ENCODE measurements around the gene DMXL2. TPM values are rescaled to one million over a fixed set of nuclear protein-coding genes. Genes with fewer than 3 reads are reported as not detected.
"Not testable (repeated sequence)": the region's sequence is repeated elsewhere in the genome, so short reads cannot be mapped to it uniquely, and the experiment has no call there.

The DMXL2 gene
- 1 to 10 TPM; 9.0 to 9.3 TPM for total RNA-seq

GRCh38 chr15:51622604-51623370 lies at the start of gene DMXL2:
TSS of gene DMXL2 (minus strand) at chr15:51622771. CDS start at chr15:51622545, 226 bp downstream.
- Mint-ChIP-seq H3K4me1 (peaks cover 21% of the 10 kb centered on the region), H3K9me3 (no peaks in the 10 kb centered on the region), H3K4me3 (peak within 1 kb of the TSS; percentile 84), H3K27ac (peak within 1 kb of the TSS; percentile 74), H3K36me3 (ENCODE audit: low read depth) (no peaks in the 10 kb centered on the region), H3K27me3 (peaks cover 20% of the 10 kb centered on the region)
- ChIA-PET POLR2A (no interaction called here), CTCF (interaction anchor here (1.3 to 2.5 kb wide), 2 partner anchors 114 to 154 kb away, joined by 3 to 9 read pairs; no protein-coding TSS in a partner anchor)
- peak; percentile 73 for DNase-seq

- H3K36me3 Mint-ChIP-seq (ENCODE audit: low read depth): no peaks in the 10 kb centered on the region
- POLR2A ChIA-PET: no interaction called here
- CTCF ChIA-PET: interaction anchor here (1.2 to 1.3 kb wide), 2 partner anchors 11 to 105 kb away, joined by 3 read pairs; no protein-coding TSS in a partner anchor
Measured at GRCh38 chr15:51672155-51672687, 49.6 kb upstream of the DMXL2 start.

GRCh38 chr15:51669381-51669780 lies 46.8 kb upstream of the DMXL2 start:
- H3K4me3 Mint-ChIP-seq: no peak overlapping the region
- H3K27ac Mint-ChIP-seq: no peak overlapping the region
- H3K36me3 Mint-ChIP-seq (ENCODE audit: low read depth): no peaks in the 10 kb centered on the region
- POLR2A ChIA-PET: no interaction called here
- DNase-seq: no peak
- CTCF ChIA-PET: no interaction called here
- no peaks in the 10 kb centered on the region for H3K9me3 Mint-ChIP-seq
- H3K27me3 Mint-ChIP-seq: peaks cover 20% of the 10 kb centered on the region
- H3K4me1 Mint-ChIP-seq: no peaks in the 10 kb centered on the region

More at GRCh38 chr15:51672155-51672687, 49.6 kb upstream of the DMXL2 start:
- H3K4me1 Mint-ChIP-seq: no peaks in the 10 kb centered on the region
- no peak overlapping the region for H3K4me3 Mint-ChIP-seq
- DNase-seq: no peak
- no peaks in the 10 kb centered on the region for H3K9me3 Mint-ChIP-seq
- H3K27me3 Mint-ChIP-seq: peaks cover 16% of the 10 kb centered on the region
- no peak overlapping the region for H3K27ac Mint-ChIP-seq

- no peak for DNase-seq
- ChIA-PET POLR2A (no interaction called here), CTCF (no interaction called here)
- Mint-ChIP-seq H3K27me3 (peaks cover 18% of the 10 kb centered on the region), H3K4me3 (no peak overlapping the region), H3K9me3 (no peaks in the 10 kb centered on the region), H3K27ac (no peak overlapping the region), H3K36me3 (ENCODE audit: low read depth) (no peaks in the 10 kb centered on the region), H3K4me1 (no peaks in the 10 kb centered on the region)
Measured at GRCh38 chr15:51668446-51668845, 45.9 kb upstream of the DMXL2 start.

- no peaks in the 10 kb centered on the region for H3K9me3 Mint-ChIP-seq
Measured at GRCh38 chr15:51667478-51667877, 44.9 kb upstream of the DMXL2 start.

GRCh38 chr15:51661072-51661471 lies 38.5 kb upstream of the DMXL2 start:
- no peak for DNase-seq
- no peaks in the 10 kb centered on the region for H3K36me3 Mint-ChIP-seq (ENCODE audit: low read depth)
- no peaks in the 10 kb centered on the region for H3K27me3 Mint-ChIP-seq
- H3K4me1 Mint-ChIP-seq: no peaks in the 10 kb centered on the region
- CTCF ChIA-PET: interaction anchor here (1.0 to 1.6 kb wide), 2 partner anchors 11 to 76 kb away, joined by 3 read pairs; no protein-coding TSS in a partner anchor
- H3K27ac Mint-ChIP-seq: no peak overlapping the region
- POLR2A ChIA-PET: no interaction called here
- H3K9me3 Mint-ChIP-seq: no peaks in the 10 kb centered on the region
- no peak overlapping the region for H3K4me3 Mint-ChIP-seq

More at GRCh38 chr15:51667478-51667877, 44.9 kb upstream of the DMXL2 start:
- H3K4me1 Mint-ChIP-seq: no peaks in the 10 kb centered on the region
- CTCF ChIA-PET: no interaction called here
- no peaks in the 10 kb centered on the region for H3K36me3 Mint-ChIP-seq (ENCODE audit: low read depth)
- no peak overlapping the region for H3K27ac Mint-ChIP-seq
- DNase-seq: no peak
- POLR2A ChIA-PET: no interaction called here
- H3K27me3 Mint-ChIP-seq: peaks cover 16% of the 10 kb centered on the region
- H3K4me3 Mint-ChIP-seq: no peak overlapping the region

GRCh38 chr15:51658664-51659063 lies 36.1 kb upstream of the DMXL2 start:
- no peak overlapping the region for H3K4me3 Mint-ChIP-seq
- no peaks in the 10 kb centered on the region for H3K4me1 Mint-ChIP-seq
- H3K27ac Mint-ChIP-seq: no peak overlapping the region
- no peak for DNase-seq
- POLR2A ChIA-PET: interaction anchor here (0.6 kb wide), 1 partner anchor 52 kb away, joined by 3 read pairs; no protein-coding TSS in a partner anchor
- H3K36me3 Mint-ChIP-seq (ENCODE audit: low read depth): no peaks in the 10 kb centered on the region
- CTCF ChIA-PET: no interaction called here
- no peaks in the 10 kb centered on the region for H3K27me3 Mint-ChIP-seq
- no peaks in the 10 kb centered on the region for H3K9me3 Mint-ChIP-seq

- H3K27ac Mint-ChIP-seq; H3K9me3 Mint-ChIP-seq; H3K4me1 Mint-ChIP-seq; H3K27me3 Mint-ChIP-seq; CTCF ChIA-PET; H3K36me3 Mint-ChIP-seq (ENCODE audit: low read depth); DNase-seq; H3K4me3 Mint-ChIP-seq; POLR2A ChIA-PET: not testable (repeated sequence)
Measured at GRCh38 chr15:51655401-51656057, 33.0 kb upstream of the DMXL2 start.

- H3K9me3 Mint-ChIP-seq: no peaks in the 10 kb centered on the region
- no peak overlapping the region for H3K4me3 Mint-ChIP-seq
- no peaks in the 10 kb centered on the region for H3K36me3 Mint-ChIP-seq (ENCODE audit: low read depth)
- POLR2A ChIA-PET: no interaction called here
- H3K4me1 Mint-ChIP-seq: peaks cover 2% of the 10 kb centered on the region
- H3K27me3 Mint-ChIP-seq: peaks cover 8% of the 10 kb centered on the region
- no peak for DNase-seq
- CTCF ChIA-PET: interaction anchor here (0.5 to 3.1 kb wide), 2 partner anchors 124 to 616 kb away, joined by 3 to 31 read pairs; no protein-coding TSS in a partner anchor
- no peak overlapping the region for H3K27ac Mint-ChIP-seq
Measured at GRCh38 chr15:51652084-51652668, 29.6 kb upstream of the DMXL2 start.

GRCh38 chr15:51649659-51650521 lies 27.3 kb upstream of the DMXL2 start:
- Mint-ChIP-seq H3K4me3 (no peak overlapping the region), H3K36me3 (ENCODE audit: low read depth) (no peaks in the 10 kb centered on the region), H3K27ac (no peak overlapping the region), H3K4me1 (peaks cover 4% of the 10 kb centered on the region), H3K9me3 (no peaks in the 10 kb centered on the region), H3K27me3 (peaks cover 12% of the 10 kb centered on the region)
- ChIA-PET CTCF (interaction anchor here (0.6 to 3.1 kb wide), 16 partner anchors 8 to 487 kb away, joined by 3 to 31 read pairs (median 4); partner anchors contain the start of gene TMOD3), POLR2A (interaction anchor here (0.5 kb wide), 1 partner anchor 127 kb away, joined by 3 read pairs; no protein-coding TSS in a partner anchor)
- peak; percentile 73 for DNase-seq

- H3K9me3 Mint-ChIP-seq; POLR2A ChIA-PET; H3K4me3 Mint-ChIP-seq; H3K27ac Mint-ChIP-seq; DNase-seq; H3K36me3 Mint-ChIP-seq (ENCODE audit: low read depth); H3K4me1 Mint-ChIP-seq: not testable (repeated sequence)
- CTCF ChIA-PET: interaction anchor here (2.0 kb wide), 1 partner anchor 116 kb away, joined by 4 read pairs; no protein-coding TSS in a partner anchor
- H3K27me3 Mint-ChIP-seq: peaks cover 18% of the 10 kb centered on the region
Measured at GRCh38 chr15:51648643-51649042, 26.1 kb upstream of the DMXL2 start.

- H3K36me3 Mint-ChIP-seq (ENCODE audit: low read depth); H3K27ac Mint-ChIP-seq; H3K4me1 Mint-ChIP-seq; POLR2A ChIA-PET; DNase-seq; H3K9me3 Mint-ChIP-seq; H3K4me3 Mint-ChIP-seq: not testable (repeated sequence)
- CTCF ChIA-PET: interaction anchor here (2.8 kb wide), 1 partner anchor 129 kb away, joined by 9 read pairs; no protein-coding TSS in a partner anchor
- peaks cover 18% of the 10 kb centered on the region for H3K27me3 Mint-ChIP-seq
Measured at GRCh38 chr15:51648101-51648500, 25.5 kb upstream of the DMXL2 start.

Measured in activated CD4-positive, alpha-beta T cell treated with anti-CD3 and anti-CD28 coated beads, Interleukin-2, amount 10 ng/mL, durations not matched to agents 7 days and 5 days (primary cell).